Panc1 (cell line): ENCODE results near the gene IARS1. TPM values are rescaled to one million over a fixed set of nuclear protein-coding genes. Genes with fewer than 3 reads are reported as not detected.

Experiments
- ATAC-seq: fragments of 200-7000 bp; cut with Tn5 transposase; 2 replicates; pipeline ENCODE4 v1.9.1; 2020; ENCODE audit warnings: mild to moderate bottlenecking, moderate library complexity
- BruUV-seq: library from RNA; stranded (reverse); fragments of 400-500 nt; replicated peaks from 2 replicates; lab custom pipeline; 2021; lab: Mats Ljungman, UMichigan
- CTCF ChIA-PET: fragments of 300-600 bp; sonication (Branson Sonifier 250); formaldehyde crosslinking; loops from one replicate; lab custom pipeline; 2022; ENCODE audit warnings: antibody characterized with exemption; lab: Charles Lee
- POLR2A ChIA-PET: fragments of 300-600 bp; sonication (Branson Sonifier 250); formaldehyde crosslinking; loops from one replicate; lab custom pipeline; 2022; ENCODE audit warnings: antibody characterized with exemption; lab: Charles Lee
- DNase-seq: peaks from one replicate; pipeline ENCODE4 v3.0.0-alpha.2; 2010; ENCODE audit warnings: low read depth, low spot score
- H3K27ac ChIP-seq: 2 replicates; pipeline ENCODE4 v1.5.1; 2011; ENCODE audit warnings: mild to moderate bottlenecking, low read length, inconsistent platforms
- H3K27me3 ChIP-seq: fragments of 200-500 bp; sonication (Bioruptor generic); 2 replicates; pipeline ENCODE4 v1.6.0; 2014; ENCODE audit warnings: low read length, inconsistent platforms; ENCODE audit not compliant: control insufficient read depth, insufficient read depth
- H3K36me3 ChIP-seq: fragments of 200-500 bp; sonication (Bioruptor generic); 2 replicates; pipeline ENCODE4 v1.5.1; 2014; ENCODE audit warnings: inconsistent platforms, mild to moderate bottlenecking, low read length, moderate library complexity; ENCODE audit not compliant: control insufficient read depth, insufficient read depth
- H3K4me1 ChIP-seq: 2 replicates; pipeline ENCODE4 v1.5.1; 2011; ENCODE audit warnings: inconsistent platforms, mild to moderate bottlenecking, low read length, moderate library complexity; ENCODE audit not compliant: control insufficient read depth, insufficient read depth
- H3K4me3 ChIP-seq, 2 experiments: 2 replicates each; pipeline ENCODE4 v1.5.1; 2011 to 2012; ENCODE audit warnings: low read depth in 2 of 2, low read length in 2 of 2, mild to moderate bottlenecking in 2 of 2, inconsistent platforms in 1 of 2, moderate library complexity in 1 of 2
- H3K9me3 ChIP-seq: fragments of 200-500 bp; sonication (Bioruptor generic); 2 replicates; pipeline ENCODE4 v1.5.1; 2014; ENCODE audit warnings: low read depth, mild to moderate bottlenecking, inconsistent platforms, low read length, moderate library complexity; ENCODE audit not compliant: control insufficient read depth, insufficient read depth
- CTCF ChIP-seq: fragments of 450-650 bp; IDR thresholded peaks from 2 replicates; pipeline ENCODE4 v1.5.1; 2017; ENCODE audit warnings: mild to moderate bottlenecking
- POLR2AphosphoS5 ChIP-seq: IDR thresholded peaks from 2 replicates; pipeline ENCODE4 v1.6.1; 2012; ENCODE audit warnings: mild to moderate bottlenecking, low read depth, low read length, moderate library complexity
- REST ChIP-seq, 2 experiments: IDR thresholded peaks; 2 replicates each; pipeline ENCODE4 v1.6.1; 2011 to 2012; ENCODE audit warnings: low read depth in 2 of 2, control low read depth in 1 of 2, low read length in 1 of 2, mild to moderate bottlenecking in 1 of 2, moderate library complexity in 1 of 2; ENCODE audit not compliant: insufficient read depth in 1 of 2
- SIN3A ChIP-seq: IDR thresholded peaks from 2 replicates; pipeline ENCODE4 v1.6.1; 2012; ENCODE audit warnings: low read depth, mild to moderate bottlenecking, low read length, moderate library complexity, borderline replicate concordance; ENCODE audit not compliant: insufficient read depth
- TCF7L2 ChIP-seq: IDR thresholded peaks from 2 replicates; pipeline ENCODE4 v1.6.1; 2011; ENCODE audit warnings: mild to moderate bottlenecking, low read depth, low read length, inconsistent platforms
- in situ Hi-C: cut with HindIII; loops from 2 replicates; pipeline ENCODE4 v1.10.0; 2016; ENCODE audit warnings: low sequenced_read_pairs, low pct_unique_long_range_greater_than_20kb
- intact Hi-C: fragments of 100-400 bp; cut with micrococcal nuclease; formaldehyde crosslinking; loops from one replicate; pipeline ENCODE4 v1.10.0; 2022; ENCODE audit not compliant: unreplicated experiment
- total RNA-seq: library from RNA; stranded (reverse); gene quantifications from one replicate; pipeline ENCODE4 v1.2.1, GENCODE V29; 2021; ENCODE audit not compliant: unreplicated experiment

The IARS1 gene
- total RNA-seq, 1 experiment from 2014 or later, result 116 TPM

GRCh38 chr9:92298036-92298435 is 4.5 kb upstream of the IARS1 start:
- no peaks in the 10 kb centered on the region for H3K9me3 ChIP-seq
- no peak overlapping the region for H3K27ac ChIP-seq
- DNase-seq (no peak), ATAC-seq (no peak)
- H3K4me3 ChIP-seq, result no peak overlapping the region
- TF ChIP-seq POLR2AphosphoS5 (no peak), REST (IDR thresholded peaks at IDR 0.05; ENCODE audit: insufficient read depth in 1 of 2, low read depth in 2 of 2, low read length in 1 of 2) (no peak), TCF7L2 (no peak), CTCF (no peak), SIN3A (no peak)
- POLR2A ChIA-PET, result no interaction called here
- intact Hi-C loops, result no loop called here
- BruUV-seq, result no TSS peak
- H3K27me3 ChIP-seq, result no peaks in the 10 kb centered on the region
- peaks cover 3% of the 10 kb centered on the region for H3K4me1 ChIP-seq
- CTCF ChIA-PET, result no interaction called here
- in situ Hi-C loops, result no loop called here
- peaks cover 31% of the 10 kb centered on the region for H3K36me3 ChIP-seq

- H3K36me3 ChIP-seq, result peaks cover 31% of the 10 kb centered on the region
These were observed 4.1 kb upstream of the IARS1 start for GRCh38 chr9:92297611-92298010.

More at GRCh38 chr9:92297611-92298010, 4.1 kb upstream of the IARS1 start:
- ChIA-PET CTCF (no interaction called here), POLR2A (no interaction called here)
- TF ChIP-seq POLR2AphosphoS5, result no peak
- no peak for TF ChIP-seq CTCF
- in situ Hi-C loops (no loop called here), intact Hi-C loops (no loop called here)
- H3K9me3 ChIP-seq, result no peaks in the 10 kb centered on the region
- no peak overlapping the region for H3K27ac ChIP-seq
- ATAC-seq (no peak), DNase-seq (no peak)
- H3K27me3 ChIP-seq, result no peaks in the 10 kb centered on the region
- H3K4me3 ChIP-seq, result no peak overlapping the region
- no TSS peak for BruUV-seq
- H3K4me1 ChIP-seq, result peaks cover 3% of the 10 kb centered on the region
